Measurements from ENCODE around the gene METTL6.

METTL6 gene

DNA sequence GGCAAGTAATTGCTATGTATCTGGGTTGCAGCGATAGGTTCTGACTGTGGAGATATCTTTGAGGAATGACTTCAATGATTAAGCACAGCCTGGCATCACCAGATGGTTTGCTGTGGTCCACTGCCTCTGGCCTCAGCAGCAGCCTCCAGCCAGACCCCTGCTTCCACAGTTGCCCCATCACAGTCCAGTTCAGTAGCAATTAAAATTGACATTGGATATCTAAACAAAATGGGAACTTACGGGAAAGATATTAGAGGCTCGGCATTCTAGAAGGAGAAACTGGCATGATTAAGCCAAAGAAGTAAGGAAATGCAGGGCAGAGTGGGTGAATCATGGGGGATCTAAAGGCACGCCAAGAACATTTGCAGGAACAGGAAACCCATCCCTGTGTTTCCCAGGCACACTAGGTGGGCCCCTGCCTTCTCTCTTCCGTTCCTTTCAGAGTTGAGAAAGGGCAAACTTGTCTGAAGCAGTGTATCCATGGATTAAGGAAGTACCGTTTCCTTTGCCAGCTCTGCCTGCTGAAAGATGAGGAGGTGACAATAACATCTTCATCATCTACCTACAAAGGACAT is 58.7 kb downstream of the METTL6 start:
- TF ChIP-seq GATA3 (IDR thresholded peaks at IDR 0.05; ENCODE audit: low read depth, low read length): no peak
- TF ChIP-seq GATA2 (IDR thresholded peaks at IDR 0.05; ENCODE audit: low read depth, low read length): no peak

DNA sequence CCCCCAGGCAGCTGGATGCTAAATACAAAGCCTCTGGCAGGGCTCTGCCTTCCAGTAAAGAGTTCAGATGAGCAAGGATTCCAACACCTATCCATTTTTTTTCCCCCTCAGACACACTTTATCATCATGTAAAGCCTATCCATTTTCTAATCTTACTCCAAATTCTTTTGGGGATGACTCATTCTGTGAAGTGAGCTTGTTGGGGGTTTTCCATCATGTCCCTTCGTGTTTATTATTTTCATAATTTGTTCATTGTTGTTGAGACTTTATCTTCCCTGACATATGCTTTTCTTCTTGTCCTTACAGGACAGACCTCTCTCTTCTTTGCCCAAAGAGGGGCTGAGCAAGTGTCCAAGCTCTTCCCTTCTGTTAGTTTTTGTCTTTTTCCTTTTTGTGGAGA is 60.3 kb downstream of the METTL6 start:
- TF ChIP-seq GATA2 (IDR thresholded peaks at IDR 0.05; ENCODE audit: low read depth, low read length) (no peak), GATA3 (IDR thresholded peaks at IDR 0.05; ENCODE audit: low read depth, low read length) (no peak)

DNA sequence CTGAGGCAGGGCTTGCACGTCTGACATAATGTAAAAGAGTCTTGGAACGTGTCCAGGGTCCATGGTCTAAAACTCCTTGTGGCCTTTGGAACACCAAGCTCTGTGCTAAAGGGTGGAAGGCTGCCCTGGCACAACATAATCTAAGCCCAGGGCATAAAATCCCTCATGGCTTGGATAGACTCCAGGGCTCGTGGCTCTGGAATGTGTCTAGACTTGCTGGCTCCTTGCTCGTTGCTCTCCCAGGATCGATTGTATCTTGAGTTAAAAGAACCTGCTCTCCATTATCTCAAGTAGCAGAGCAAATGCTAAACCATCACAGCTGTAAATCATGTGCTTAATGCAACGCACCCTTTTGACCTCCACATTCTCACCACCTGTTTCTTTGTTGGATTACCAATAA is 63.3 kb downstream of the METTL6 start:
- TF ChIP-seq GATA2 (IDR thresholded peaks at IDR 0.05; ENCODE audit: low read depth, low read length): peak; percentile 52

DNA sequence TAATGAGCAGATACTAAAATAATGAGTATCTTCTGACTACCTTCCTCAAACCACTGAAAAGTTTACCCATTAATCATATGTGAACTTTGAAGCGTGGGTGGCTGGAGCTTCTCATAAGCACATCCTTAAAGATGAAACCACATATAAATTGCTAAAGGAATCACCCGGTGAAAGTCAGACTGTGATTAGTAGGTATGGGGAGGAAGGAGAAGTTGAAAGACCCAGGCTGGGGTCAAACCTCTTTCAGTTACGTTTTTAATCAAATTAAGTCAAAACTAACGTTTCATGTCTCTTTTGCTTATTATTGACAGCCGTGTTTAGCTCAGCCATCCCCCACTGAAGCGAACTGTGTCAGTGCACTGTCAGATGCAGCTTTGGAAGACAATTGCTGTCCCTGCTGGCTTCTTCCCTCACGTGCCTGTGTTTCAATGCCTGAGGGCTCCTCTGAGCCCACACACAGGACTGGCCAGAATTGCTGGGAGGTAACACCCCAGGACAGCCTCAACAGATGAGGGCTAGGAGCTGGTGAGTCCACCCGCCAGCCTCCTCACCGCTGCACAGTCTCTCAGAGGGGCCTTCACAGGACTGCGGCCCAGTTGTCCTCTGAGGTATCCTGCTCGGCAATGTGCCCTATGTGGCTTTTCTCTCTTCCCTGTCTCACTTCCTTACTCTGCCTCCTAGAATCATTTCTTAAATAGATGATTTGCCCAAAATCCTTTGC is 65.7 kb downstream of the METTL6 start:
- TF ChIP-seq GATA3 (IDR thresholded peaks at IDR 0.05; ENCODE audit: low read depth, low read length) (no peak), GATA2 (IDR thresholded peaks at IDR 0.05; ENCODE audit: low read depth, low read length) (no peak)

DNA sequence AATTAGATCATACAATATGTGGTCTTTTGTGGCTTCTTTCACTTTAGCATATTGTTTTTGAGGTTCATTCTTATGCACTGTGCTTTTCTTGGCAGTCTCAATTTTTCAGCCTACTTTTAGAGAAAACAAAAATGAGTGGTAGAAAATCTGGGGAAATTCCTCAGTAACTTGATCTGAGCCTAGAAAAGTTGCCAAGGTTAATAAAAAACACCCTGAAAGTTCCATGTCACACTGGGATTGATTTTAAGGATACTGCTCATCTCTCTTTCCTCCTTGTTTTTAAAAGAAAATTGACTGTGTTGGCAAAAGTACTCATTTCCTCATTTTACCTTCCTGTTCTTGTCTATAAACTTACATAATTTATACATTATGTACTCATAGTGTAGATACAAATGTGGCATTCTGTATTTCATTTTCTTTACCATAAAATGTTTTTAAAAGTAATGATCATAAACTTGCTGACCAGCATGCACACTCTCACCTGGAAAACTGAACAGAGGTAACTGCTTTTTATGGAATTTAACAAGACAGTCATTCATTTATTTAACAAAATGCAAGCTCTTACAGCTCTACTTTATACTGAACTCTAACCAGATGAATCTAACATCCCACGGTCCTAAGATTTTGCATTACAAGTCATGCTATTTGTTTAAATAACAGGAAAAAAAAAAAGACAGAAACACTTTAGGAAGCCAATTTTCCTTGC is 66.4 kb downstream of the METTL6 start:
- TF ChIP-seq GATA3 (IDR thresholded peaks at IDR 0.05; ENCODE audit: low read depth, low read length) (no peak), GATA2 (IDR thresholded peaks at IDR 0.05; ENCODE audit: low read depth, low read length) (no peak)

All from SH-SY5Y (cell line).